Activated B cell treated with CpG ODN at 0.5 μM for 24 hours (primary cell): Measurements from ENCODE around the gene HAND1. TPM values are rescaled to one million over a fixed set of nuclear protein-coding genes. Genes with fewer than 3 reads are reported as not detected.
A peak's percentile ranks its signal among the peaks of the same experiment; 100 is the strongest.

Experiments used
- ATAC-seq: fragments of 200-7000 bp; cut with Tn5 transposase; one replicate; pipeline ENCODE4 v1.10.0; 2021; ENCODE audit warnings: low read depth, mild to moderate bottlenecking, moderate library complexity
- CTCF ChIA-PET: fragments of 350-600 bp; sonication (Branson Sonifier 250); formaldehyde crosslinking; loops from one replicate; lab custom pipeline; 2021; ENCODE audit warnings: antibody characterized with exemption; lab: Charles Lee
- POLR2A ChIA-PET: fragments of 350-600 bp; sonication (Branson Sonifier 250); formaldehyde crosslinking; loops from one replicate; lab custom pipeline; 2021; ENCODE audit warnings: antibody characterized with exemption; lab: Charles Lee
- DNase-seq: peaks from one replicate; pipeline ENCODE4 v3.0.0; 2022
- H3K27ac Mint-ChIP-seq: one replicate; pipeline ENCODE4 v1.8.0; 2020; ENCODE audit warnings: mixed read lengths
- H3K27me3 Mint-ChIP-seq: one replicate; pipeline ENCODE4 v1.8.0; 2021; ENCODE audit warnings: mixed read lengths
- H3K36me3 Mint-ChIP-seq: one replicate; pipeline ENCODE4 v1.8.0; 2021; ENCODE audit warnings: low read depth, mixed read lengths
- H3K4me1 Mint-ChIP-seq: one replicate; pipeline ENCODE4 v1.8.0; 2021; ENCODE audit warnings: mixed read lengths
- H3K4me3 Mint-ChIP-seq: one replicate; pipeline ENCODE4 v1.8.0; 2020; ENCODE audit warnings: mild to moderate bottlenecking, mixed read lengths
- H3K9me3 Mint-ChIP-seq: one replicate; pipeline ENCODE4 v1.8.0; 2020; ENCODE audit warnings: mixed read lengths
- CTCF ChIP-seq: fragments of 200-600 bp; IDR thresholded peaks from one replicate; pipeline ENCODE4 v1.8.0; 2022; ENCODE audit warnings: antibody characterized with exemption, mild to moderate bottlenecking
- intact Hi-C: fragments of 100-400 bp; cut with micrococcal nuclease; formaldehyde crosslinking; loops from one replicate; pipeline ENCODE4 v1.15.1; 2024
- total RNA-seq: library from RNA; stranded (reverse); gene quantifications from 2 replicates; pipeline ENCODE4 v1.2.3, GENCODE V29; 2022

HAND1 gene
- total RNA-seq, 1 donor from 2014 or later: not detected

DNA sequence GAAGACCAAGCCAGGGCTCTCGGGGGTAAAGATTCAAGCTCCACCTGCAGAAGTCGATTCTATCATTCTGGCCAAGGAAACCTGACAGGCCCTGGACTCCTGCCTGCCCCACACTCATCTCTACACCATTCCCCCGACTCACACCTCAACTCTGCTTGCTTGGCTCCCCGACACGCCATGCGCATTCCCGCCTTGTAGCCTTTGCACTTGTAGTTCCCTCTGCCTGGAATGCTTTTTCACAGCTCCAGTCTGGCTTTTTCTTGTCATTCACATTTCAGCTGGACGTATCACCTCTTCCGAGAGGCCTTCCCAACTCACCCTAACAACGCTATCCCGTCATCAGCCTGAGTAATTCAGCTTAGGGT is 28.7 kb upstream of the HAND1 start:
- H3K9me3 Mint-ChIP-seq: no peaks in the 10 kb centered on the region
- intact Hi-C loops: no loop called here
- H3K4me1 Mint-ChIP-seq: peaks cover 8% of the 10 kb centered on the region
- H3K4me3 Mint-ChIP-seq: no peak overlapping the region
- no peak overlapping the region for H3K27ac Mint-ChIP-seq
- ChIA-PET CTCF (no interaction called here), POLR2A (no interaction called here)
- H3K27me3 Mint-ChIP-seq: peaks cover 8% of the 10 kb centered on the region
- DNase-seq (no peak), ATAC-seq (no peak)
- no peaks in the 10 kb centered on the region for H3K36me3 Mint-ChIP-seq
- TF ChIP-seq CTCF: no peak

- H3K27ac Mint-ChIP-seq: no peak overlapping the region
- H3K9me3 Mint-ChIP-seq: no peaks in the 10 kb centered on the region
- TF ChIP-seq CTCF: no peak
- POLR2A ChIA-PET: no interaction called here
- intact Hi-C loops: no loop called here
- no peak overlapping the region for H3K4me3 Mint-ChIP-seq
- peaks cover 4% of the 10 kb centered on the region for H3K27me3 Mint-ChIP-seq
- H3K4me1 Mint-ChIP-seq: peaks cover 8% of the 10 kb centered on the region
- DNase-seq: no peak
- CTCF ChIA-PET: no interaction called here
- ATAC-seq: no peak
- H3K36me3 Mint-ChIP-seq: no peaks in the 10 kb centered on the region
Measured at GRCh38 chr5:154506049-154506715, 28.2 kb upstream of the HAND1 start.

GRCh38 chr5:154505567-154505966 is 27.5 kb upstream of the HAND1 start:
- Mint-ChIP-seq H3K27me3 (peaks cover 3% of the 10 kb centered on the region), H3K27ac (no peak overlapping the region), H3K4me1 (peaks cover 8% of the 10 kb centered on the region), H3K36me3 (no peaks in the 10 kb centered on the region), H3K4me3 (no peak overlapping the region), H3K9me3 (no peaks in the 10 kb centered on the region)
- DNase-seq: no peak
- TF ChIP-seq CTCF: no peak
- intact Hi-C loops: no loop called here
- POLR2A ChIA-PET: no interaction called here
- no peak for ATAC-seq
- CTCF ChIA-PET: no interaction called here

DNA sequence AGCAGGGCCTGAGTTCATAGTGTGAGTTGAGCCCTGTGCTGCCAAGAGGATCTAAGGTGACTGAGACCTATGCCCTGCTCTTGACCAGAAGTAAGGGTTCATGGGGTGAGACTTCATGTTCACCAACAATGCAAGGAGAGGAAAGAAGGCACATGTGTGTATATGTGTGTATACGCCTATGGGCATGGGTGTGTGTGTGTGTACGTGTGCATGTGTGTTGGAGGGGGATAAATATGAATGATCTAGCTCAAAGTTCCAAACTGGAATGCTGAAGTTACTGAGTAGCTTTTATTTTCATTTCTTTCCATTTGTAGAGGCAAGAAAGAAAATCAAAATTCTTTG is 25.6 kb upstream of the HAND1 start:
- H3K4me3 Mint-ChIP-seq: peak overlapping the region; percentile 71
- no peaks in the 10 kb centered on the region for H3K9me3 Mint-ChIP-seq
- H3K36me3 Mint-ChIP-seq: no peaks in the 10 kb centered on the region
- H3K27me3 Mint-ChIP-seq: peaks cover 3% of the 10 kb centered on the region
- ATAC-seq: no peak
- H3K4me1 Mint-ChIP-seq: peaks cover 8% of the 10 kb centered on the region
- no peak for DNase-seq
- CTCF ChIA-PET: no interaction called here
- intact Hi-C loops: no loop called here
- peak overlapping the region; percentile 41 for H3K27ac Mint-ChIP-seq
- POLR2A ChIA-PET: no interaction called here
- no peak for TF ChIP-seq CTCF

DNA sequence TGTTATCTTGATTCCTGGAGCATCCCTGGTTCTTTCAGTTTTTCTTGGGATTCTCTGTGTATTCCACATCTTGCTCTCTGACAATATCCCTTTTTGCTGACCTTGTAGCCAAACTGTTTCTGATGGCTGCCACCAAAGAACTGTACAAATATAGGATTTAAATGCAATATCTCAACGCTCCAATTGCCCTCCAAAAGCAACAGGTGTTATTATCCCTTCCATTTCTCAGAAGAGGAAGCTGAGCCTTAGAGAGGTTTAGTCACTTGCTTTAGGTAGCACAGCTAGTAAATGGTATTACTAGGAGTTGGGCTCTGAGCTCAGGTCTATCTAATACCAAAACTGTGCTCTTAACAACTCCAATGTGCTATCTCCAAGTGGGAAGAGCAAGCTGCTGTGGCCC is 24.2 kb upstream of the HAND1 start:
- H3K4me1 Mint-ChIP-seq: peaks cover 8% of the 10 kb centered on the region
- no peak for TF ChIP-seq CTCF
- H3K9me3 Mint-ChIP-seq: no peaks in the 10 kb centered on the region
- POLR2A ChIA-PET: no interaction called here
- H3K27me3 Mint-ChIP-seq: peaks cover 8% of the 10 kb centered on the region
- H3K4me3 Mint-ChIP-seq: no peak overlapping the region
- no peak overlapping the region for H3K27ac Mint-ChIP-seq
- no peaks in the 10 kb centered on the region for H3K36me3 Mint-ChIP-seq
- DNase-seq (no peak), ATAC-seq (no peak)
- CTCF ChIA-PET: no interaction called here
- intact Hi-C loops: no loop called here
